Urinary bladder (tissue), 4 donors: Measurements from ENCODE around the gene ARHGEF3. TPM values are rescaled to one million over a fixed set of nuclear protein-coding genes. Genes with fewer than 3 reads are reported as not detected.

Source experiments
- DNase-seq: peaks from one replicate; pipeline ENCODE4 v3.0.0-alpha.2; 2015; ENCODE audit errors: extremely low spot score
- H3K27ac ChIP-seq: one replicate; pipeline ENCODE4 v1.5.1; 2013; ENCODE audit warnings: low read depth, mild to moderate bottlenecking, moderate library complexity
- H3K36me3 ChIP-seq: one replicate; pipeline ENCODE4 v1.6.1; 2013; ENCODE audit warnings: mild to moderate bottlenecking, moderate library complexity; ENCODE audit not compliant: insufficient read depth
- H3K4me1 ChIP-seq: one replicate; pipeline ENCODE4 v1.6.1; 2013; ENCODE audit warnings: mild to moderate bottlenecking, moderate library complexity; ENCODE audit not compliant: insufficient read depth
- H3K4me3 ChIP-seq: one replicate; pipeline ENCODE4 v1.5.1; 2013; ENCODE audit warnings: low read depth, low read length
- WGBS: extraction: QIAGEN DNeasy Blood & Tissue Kit; methylation state at CpG from one replicate; pipeline ENCODE4 v1.1.7; 2013; 5-methylcytosine and 5-hydroxymethylcytosine counted together
- polyA plus RNA-seq: library from polyadenylated mRNA; stranded (reverse); fragments of 200-250 nt; gene quantifications from one replicate; pipeline ENCODE4 v1.2.3, GENCODE V29; 2013
- total RNA-seq: library from RNA; depleted of rRNA; stranded (reverse); fragments of >200 nt; gene quantifications from one replicate; pipeline ENCODE4 v1.2.3, GENCODE V29; 2014
- donor health status: healthy with polysubstance abuse.
- donor health status: healthy.

The ARHGEF3 gene
- total and polyA plus RNA-seq, 2 donors: 22.4 to 30.1 TPM

DNA sequence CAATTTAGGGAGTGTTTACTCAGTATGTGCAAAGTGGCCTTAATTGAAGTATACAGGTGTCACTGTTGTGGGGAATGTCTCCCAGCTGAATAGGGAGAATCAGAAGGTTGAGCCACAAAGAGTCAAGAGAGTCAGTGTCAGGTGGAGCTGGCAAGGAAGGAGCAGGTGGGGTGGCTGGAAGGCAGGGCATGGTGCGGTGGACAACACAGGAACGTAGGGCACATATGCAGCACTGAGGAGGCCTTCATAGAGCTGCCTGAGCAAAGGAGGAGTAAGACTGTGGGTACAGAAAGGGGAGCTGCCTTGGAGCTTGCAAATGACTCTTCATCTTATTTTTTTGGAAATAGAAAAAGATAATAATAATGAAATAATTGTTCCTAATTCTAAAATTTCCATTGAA, 20.0 kb downstream of the ARHGEF3 start:
- Histone ChIP-seq H3K4me1 (peaks cover 2% of the 10 kb centered on the region), H3K36me3 (no peaks in the 10 kb centered on the region), H3K27ac (no peak overlapping the region), H3K4me3 (no peak overlapping the region)
- WGBS: 96% methylated on average over 2 of the region's 2 CpGs
- no peak for DNase-seq

DNA sequence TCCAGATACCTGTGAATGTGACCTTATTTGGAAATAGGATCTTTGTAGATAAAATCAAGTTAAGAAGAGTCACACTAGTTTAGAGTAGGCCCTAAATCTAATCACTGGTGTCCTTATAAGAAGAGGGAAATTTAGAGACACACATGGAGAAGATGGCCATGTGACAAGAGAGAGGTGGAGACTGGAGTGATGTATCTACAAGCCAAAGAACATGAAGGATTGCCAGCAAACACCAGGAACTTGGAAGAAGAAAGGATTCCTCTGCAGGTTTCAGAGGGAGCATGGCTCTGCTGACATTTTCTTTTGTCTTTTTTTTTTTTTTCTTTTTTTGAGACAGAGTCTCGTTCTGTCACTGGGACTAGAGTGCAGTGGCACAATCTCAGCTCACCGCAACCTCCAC, 20.8 kb downstream of the ARHGEF3 start:
- 94% methylated on average over 2 of the region's 2 CpGs for WGBS
- H3K27ac ChIP-seq: no peak overlapping the region
- peaks cover 2% of the 10 kb centered on the region for H3K4me1 ChIP-seq
- H3K4me3 ChIP-seq: no peak overlapping the region
- no peak for DNase-seq
- H3K36me3 ChIP-seq: no peaks in the 10 kb centered on the region

GRCh38 chr3:56778893-56779292, 22.9 kb downstream of the ARHGEF3 start:
- no peak overlapping the region for H3K27ac ChIP-seq
- no peaks in the 10 kb centered on the region for H3K36me3 ChIP-seq
- no peaks in the 10 kb centered on the region for H3K4me1 ChIP-seq
- no peak overlapping the region for H3K4me3 ChIP-seq
- 87% methylated on average over 2 of the region's 2 CpGs for WGBS
- no peak for DNase-seq

GRCh38 chr3:56776556-56776950, 25.2 kb downstream of the ARHGEF3 start:
- Histone ChIP-seq H3K36me3 (no peaks in the 10 kb centered on the region), H3K4me1 (no peaks in the 10 kb centered on the region), H3K27ac (no peak overlapping the region), H3K4me3 (no peak overlapping the region)
- no peak for DNase-seq
- WGBS: 62% methylated on average over 3 of the region's 3 CpGs

- no peaks in the 10 kb centered on the region for H3K36me3 ChIP-seq
- H3K27ac ChIP-seq: no peak overlapping the region
- 27% methylated on average over 8 of the region's 8 CpGs for WGBS
- H3K4me1 ChIP-seq: no peaks in the 10 kb centered on the region
- no peak for DNase-seq
- no peak overlapping the region for H3K4me3 ChIP-seq
Measured at GRCh38 chr3:56775838-56776555, 25.8 kb downstream of the ARHGEF3 start.

DNA sequence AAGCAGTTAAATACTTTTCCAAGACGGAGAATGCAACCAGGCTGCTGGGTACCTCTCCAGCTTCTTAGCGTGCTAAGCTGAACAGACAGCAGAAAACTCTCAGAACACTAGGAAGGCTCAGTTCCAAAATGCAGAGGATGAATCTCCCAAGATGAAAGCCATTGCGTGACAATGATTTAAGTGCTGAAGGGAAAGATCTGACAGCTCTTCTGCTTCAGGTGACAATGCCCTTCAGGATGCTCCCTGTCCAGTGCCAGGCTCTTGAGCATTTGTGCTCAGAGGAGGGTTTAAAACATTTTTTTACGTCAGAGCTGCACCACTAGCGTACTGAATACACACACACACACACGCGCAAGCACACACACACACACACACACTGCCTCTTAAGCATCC, 26.3 kb downstream of the ARHGEF3 start:
- Histone ChIP-seq H3K27ac (no peak overlapping the region), H3K4me1 (no peaks in the 10 kb centered on the region), H3K36me3 (no peaks in the 10 kb centered on the region), H3K4me3 (no peak overlapping the region)
- no peak for DNase-seq
- 46% methylated on average over 7 of the region's 7 CpGs for WGBS

- no peaks in the 10 kb centered on the region for H3K36me3 ChIP-seq
- no peak for DNase-seq
- H3K4me1 ChIP-seq: no peaks in the 10 kb centered on the region
- no peak overlapping the region for H3K4me3 ChIP-seq
- H3K27ac ChIP-seq: no peak overlapping the region
Measured at GRCh38 chr3:56773986-56774385, 27.8 kb downstream of the ARHGEF3 start.

- WGBS: 87% methylated on average over 16 of the region's 16 CpGs
- no peak for DNase-seq
- Histone ChIP-seq H3K27ac (no peak overlapping the region), H3K4me1 (no peaks in the 10 kb centered on the region), H3K36me3 (no peaks in the 10 kb centered on the region), H3K4me3 (no peak overlapping the region)
Measured at GRCh38 chr3:56772952-56773938, 28.5 kb downstream of the ARHGEF3 start.

GRCh38 chr3:56771376-56771775, 30.4 kb downstream of the ARHGEF3 start:
- Histone ChIP-seq H3K4me1 (no peaks in the 10 kb centered on the region), H3K4me3 (no peak overlapping the region), H3K27ac (no peak overlapping the region), H3K36me3 (no peaks in the 10 kb centered on the region)
- DNase-seq: no peak

GRCh38 chr3:56769116-56769707, 32.5 kb downstream of the ARHGEF3 start:
- Histone ChIP-seq H3K4me3 (no peak overlapping the region), H3K27ac (no peak overlapping the region), H3K36me3 (no peaks in the 10 kb centered on the region), H3K4me1 (no peaks in the 10 kb centered on the region)
- 35% methylated on average over 7 of the region's 7 CpGs for WGBS
- no peak for DNase-seq

DNA sequence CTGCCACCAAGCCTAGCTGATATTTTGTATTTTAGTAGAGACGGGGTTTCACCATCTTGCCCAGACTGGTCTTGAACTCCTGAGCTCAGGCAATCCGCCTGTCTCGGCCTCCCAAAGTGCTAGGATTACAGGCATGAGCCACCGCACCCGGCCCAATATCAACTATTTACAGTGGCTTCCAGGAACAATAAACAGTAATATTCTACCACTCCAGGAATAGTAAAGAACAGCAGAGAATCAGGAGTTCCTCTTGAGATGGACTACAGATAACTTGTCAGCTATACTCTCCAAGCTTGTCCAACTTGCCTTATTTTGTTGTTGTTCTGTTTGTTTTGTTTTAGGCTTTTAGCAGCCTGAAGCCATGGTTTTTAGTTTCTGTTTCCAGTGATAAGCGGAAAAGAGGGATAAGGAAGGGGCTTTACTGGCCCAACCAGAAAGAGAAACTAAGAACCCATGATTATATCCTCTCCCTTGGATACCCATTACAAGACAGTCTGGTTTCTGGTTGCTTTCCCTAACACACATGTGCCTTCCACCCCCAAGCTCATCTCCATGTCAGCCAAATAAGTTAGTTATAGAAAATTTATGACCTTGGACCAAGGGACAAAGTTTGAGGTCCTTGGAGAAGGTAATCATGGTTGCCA, 36.7 kb downstream of the ARHGEF3 start:
- Histone ChIP-seq H3K36me3 (no peaks in the 10 kb centered on the region), H3K27ac (no peak overlapping the region), H3K4me1 (no peaks in the 10 kb centered on the region), H3K4me3 (no peak overlapping the region)
- WGBS: 65% methylated on average over 6 of the region's 6 CpGs
- no peak for DNase-seq

GRCh38 chr3:56764184-56764583, 37.6 kb downstream of the ARHGEF3 start:
- H3K36me3 ChIP-seq: no peaks in the 10 kb centered on the region
- H3K4me1 ChIP-seq: no peaks in the 10 kb centered on the region
- WGBS: 89% methylated on average over 2 of the region's 2 CpGs
- H3K27ac ChIP-seq: no peak overlapping the region
- no peak overlapping the region for H3K4me3 ChIP-seq
- DNase-seq: no peak

DNA sequence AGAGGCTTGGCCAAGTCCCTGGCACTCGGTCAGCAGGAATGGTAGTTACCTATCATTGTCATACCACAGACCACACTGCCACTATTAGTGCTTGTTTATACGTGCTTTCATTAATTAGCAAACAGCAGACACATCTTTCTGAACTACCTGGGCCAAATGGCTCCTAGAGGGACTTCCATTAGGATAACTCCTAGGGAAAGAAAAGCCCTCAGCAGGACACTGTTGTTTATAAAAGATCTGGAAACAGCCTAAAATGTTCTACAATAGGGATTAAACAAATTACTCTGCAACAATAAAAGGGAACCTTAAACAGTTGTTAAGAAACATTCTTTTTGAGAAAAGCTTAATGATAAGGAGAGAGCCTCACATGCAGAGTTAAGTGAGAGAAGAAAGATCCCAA, 38.5 kb downstream of the ARHGEF3 start:
- no peaks in the 10 kb centered on the region for H3K4me1 ChIP-seq
- WGBS: 78% methylated on average over 2 of the region's 2 CpGs
- H3K36me3 ChIP-seq: no peaks in the 10 kb centered on the region
- no peak overlapping the region for H3K27ac ChIP-seq
- DNase-seq: no peak
- no peak overlapping the region for H3K4me3 ChIP-seq
